Measurements from ENCODE around the gene CD48.

GRCh38 chr1:160723332-160723731 is 11.7 kb upstream of the CD48 start:
- TF ChIP-seq CTCF (IDR thresholded peaks at IDR 0.05; ENCODE audit: insufficient read depth, low read length, poor library complexity, severe bottlenecking) (no peak), EZH2phosphoT487 (conservative IDR thresholded peaks at IDR 0.05; ENCODE audit: low read length) (no peak)
